ENCODE data around the gene KCNH4. TPM values are rescaled to one million over a fixed set of nuclear protein-coding genes. Genes with fewer than 3 reads are reported as not detected.
"Not testable (repeated sequence)": the region's sequence is repeated elsewhere in the genome, so short reads cannot be mapped to it uniquely, and the experiment has no call there.

Gene KCNH4
- total RNA-seq, 4 donors from 2014 or later, result 0.47 to 0.80 TPM; not detected in 2

DNA sequence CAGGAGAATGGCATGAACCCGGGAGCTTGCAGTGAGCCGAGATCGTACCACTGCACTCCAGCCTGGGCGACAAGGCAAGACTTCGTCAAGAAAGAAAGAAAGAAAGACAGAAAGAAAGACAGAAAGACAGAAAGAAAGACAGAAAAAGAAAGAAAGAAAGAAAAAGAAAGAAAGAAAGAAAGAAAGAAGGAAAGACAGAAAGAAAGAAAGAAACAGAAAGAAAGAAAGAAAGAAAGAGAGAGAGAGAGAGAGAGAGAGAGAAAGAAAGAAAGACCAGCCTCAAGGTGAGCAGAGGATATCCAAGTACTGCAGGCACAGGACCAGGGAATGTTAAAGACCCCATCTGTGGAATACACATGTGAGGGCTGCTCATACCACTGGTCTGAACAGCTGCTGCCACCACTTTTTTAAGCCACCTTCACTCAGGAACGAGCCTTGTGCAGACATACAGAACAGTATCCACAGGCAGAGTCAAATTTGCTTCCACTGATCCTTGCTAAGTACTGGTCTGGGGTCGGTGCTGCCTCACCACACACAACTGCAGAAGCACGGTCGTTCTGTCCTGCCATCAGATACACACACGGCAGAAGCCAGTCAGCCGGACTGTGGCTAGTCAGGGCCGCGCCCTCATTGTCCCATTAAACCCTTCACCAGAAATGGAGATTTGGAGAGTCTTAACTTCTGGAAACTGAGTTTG is 33.9 kb downstream of the KCNH4 start:
- H3K36me3 ChIP-seq, result peaks cover 0 to 58% (median 0%) of the 10 kb centered on the region in 3 donors
- H3K27ac ChIP-seq, result no peak overlapping the region
- no peaks in the 10 kb centered on the region for H3K27me3 ChIP-seq
- H3K4me3 ChIP-seq, result no peak overlapping the region
- H3K9me3 ChIP-seq, result no peaks in the 10 kb centered on the region
- no peak for DNase-seq
- H3K4me1 ChIP-seq, result peaks cover 0 to 10% (median under 1%) of the 10 kb centered on the region in 4 donors
- TF ChIP-seq, protein P1, sequence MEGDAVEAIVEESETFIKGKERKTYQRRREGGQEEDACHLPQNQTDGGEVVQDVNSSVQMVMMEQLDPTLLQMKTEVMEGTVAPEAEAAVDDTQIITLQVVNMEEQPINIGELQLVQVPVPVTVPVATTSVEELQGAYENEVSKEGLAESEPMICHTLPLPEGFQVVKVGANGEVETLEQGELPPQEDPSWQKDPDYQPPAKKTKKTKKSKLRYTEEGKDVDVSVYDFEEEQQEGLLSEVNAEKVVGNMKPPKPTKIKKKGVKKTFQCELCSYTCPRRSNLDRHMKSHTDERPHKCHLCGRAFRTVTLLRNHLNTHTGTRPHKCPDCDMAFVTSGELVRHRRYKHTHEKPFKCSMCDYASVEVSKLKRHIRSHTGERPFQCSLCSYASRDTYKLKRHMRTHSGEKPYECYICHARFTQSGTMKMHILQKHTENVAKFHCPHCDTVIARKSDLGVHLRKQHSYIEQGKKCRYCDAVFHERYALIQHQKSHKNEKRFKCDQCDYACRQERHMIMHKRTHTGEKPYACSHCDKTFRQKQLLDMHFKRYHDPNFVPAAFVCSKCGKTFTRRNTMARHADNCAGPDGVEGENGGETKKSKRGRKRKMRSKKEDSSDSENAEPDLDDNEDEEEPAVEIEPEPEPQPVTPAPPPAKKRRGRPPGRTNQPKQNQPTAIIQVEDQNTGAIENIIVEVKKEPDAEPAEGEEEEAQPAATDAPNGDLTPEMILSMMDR (IDR thresholded peaks at IDR 0.05), result no peak
- no peak for TF ChIP-seq POLR2A (IDR thresholded peaks at IDR 0.05)

DNA sequence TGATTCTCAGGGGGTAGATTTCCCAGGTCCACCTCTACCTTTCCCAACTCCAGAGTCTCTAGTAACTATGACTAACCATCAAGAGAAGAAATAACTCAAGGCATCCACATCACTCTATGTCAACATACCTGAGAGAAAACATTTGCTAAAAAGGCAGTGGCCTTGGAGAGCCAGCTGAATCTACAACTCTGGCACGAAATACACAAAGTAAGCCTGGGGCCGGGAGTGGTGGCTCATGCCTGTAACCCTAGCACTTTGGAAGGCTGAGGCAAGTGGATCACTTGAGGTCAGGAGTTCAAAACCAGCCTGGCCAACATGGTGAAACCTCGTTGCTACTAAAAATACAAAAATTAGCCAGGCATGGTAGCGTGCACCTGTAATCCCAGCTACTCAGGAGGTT is 37.8 kb downstream of the KCNH4 start:
- not testable (repeated sequence) for H3K27me3 ChIP-seq, DNase-seq, H3K9me3 ChIP-seq, H3K27ac ChIP-seq, H3K4me3 ChIP-seq
- Histone ChIP-seq H3K4me1 (peaks cover 0 to 25% (median 2%) of the 10 kb centered on the region in 4 donors), H3K36me3 (peaks cover 0 to 53% (median 0%) of the 10 kb centered on the region in 3 donors)

DNA sequence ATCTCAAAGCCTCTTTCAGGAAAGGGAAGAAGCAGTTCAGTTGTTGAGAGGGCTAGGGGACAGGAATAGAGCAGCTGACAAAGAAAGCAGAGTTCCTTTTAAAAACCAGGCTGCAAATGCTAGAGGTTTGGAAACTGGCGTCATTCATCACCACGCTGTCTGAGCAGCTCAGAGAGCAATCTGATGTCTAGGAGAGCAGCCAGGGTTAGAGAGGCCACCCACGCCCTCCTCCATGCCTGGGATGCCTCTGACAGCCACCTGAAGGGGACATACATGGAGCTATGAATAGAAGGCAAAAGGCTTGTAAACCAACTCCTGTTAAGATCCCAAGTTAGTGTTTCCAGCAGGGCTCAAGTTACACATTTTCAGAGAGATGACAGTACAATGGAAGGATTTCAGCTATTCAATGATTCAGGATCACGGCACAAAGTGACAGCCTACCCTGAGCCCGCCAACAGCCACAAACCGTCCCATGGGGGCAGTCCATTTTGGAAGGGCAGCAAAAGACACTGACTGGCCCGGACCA is 38.5 kb downstream of the KCNH4 start:
- Histone ChIP-seq H3K27ac (no peak overlapping the region), H3K36me3 (peaks cover 0 to 47% (median 0%) of the 10 kb centered on the region in 3 donors), H3K27me3 (no peaks in the 10 kb centered on the region), H3K4me3 (no peak overlapping the region), H3K4me1 (peaks cover 0 to 30% (median 2%) of the 10 kb centered on the region in 4 donors), H3K9me3 (no peaks in the 10 kb centered on the region)
- TF ChIP-seq, protein P1 (IDR thresholded peaks at IDR 0.05), result no peak
- TF ChIP-seq POLR2A (IDR thresholded peaks at IDR 0.05), result no peak
- DNase-seq, result no peak

DNA sequence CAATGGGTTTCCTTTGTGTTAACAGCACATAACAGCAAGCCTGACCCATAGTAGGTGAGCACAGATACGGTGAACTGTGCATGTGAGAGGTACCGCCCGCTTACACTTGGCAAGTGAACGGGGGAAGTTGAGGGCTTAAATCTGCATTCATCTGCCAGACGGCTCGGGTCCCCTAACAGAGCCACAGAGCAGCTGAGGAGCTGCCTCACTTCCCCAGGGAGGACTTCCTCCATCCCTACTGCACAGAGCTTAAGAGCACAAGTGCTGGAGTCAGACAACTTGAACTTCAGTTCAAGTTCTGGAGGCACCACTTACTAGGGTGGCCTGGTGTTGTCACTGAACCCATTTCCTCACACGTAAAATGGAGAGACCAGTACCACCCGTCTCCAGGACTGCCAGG is 39.6 kb downstream of the KCNH4 start:
- no peaks in the 10 kb centered on the region for H3K27me3 ChIP-seq
- no peak overlapping the region for H3K27ac ChIP-seq
- DNase-seq, result no peak
- no peak overlapping the region for H3K4me3 ChIP-seq
- H3K4me1 ChIP-seq, result peaks cover 0 to 39% (median 6%) of the 10 kb centered on the region in 4 donors
- peaks cover 0 to 36% (median 0%) of the 10 kb centered on the region in 3 donors for H3K36me3 ChIP-seq
- TF ChIP-seq, protein P1 (IDR thresholded peaks at IDR 0.05), result no peak
- TF ChIP-seq POLR2A (IDR thresholded peaks at IDR 0.05), result no peak
- no peaks in the 10 kb centered on the region for H3K9me3 ChIP-seq

DNA sequence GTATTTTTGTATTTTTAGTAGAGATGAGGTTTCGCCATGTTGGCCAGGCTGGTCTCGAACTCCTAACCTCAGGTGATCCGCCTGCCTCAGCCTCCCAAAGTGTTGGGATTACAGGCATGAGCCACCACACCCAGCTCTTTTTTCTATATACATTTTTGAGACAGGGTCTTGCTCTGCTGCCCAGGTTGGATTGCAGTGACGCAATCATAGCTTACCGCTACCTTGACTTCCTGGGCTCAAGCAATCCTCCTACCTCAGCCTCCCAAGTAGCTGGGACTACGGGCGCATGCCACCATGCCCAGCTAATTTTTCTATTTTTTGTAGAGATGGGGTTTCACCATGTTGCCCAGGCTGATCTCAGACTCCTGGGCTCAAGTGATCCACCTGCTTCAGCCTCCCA is 40.3 kb downstream of the KCNH4 start:
- not testable (repeated sequence) for H3K4me3 ChIP-seq, H3K27ac ChIP-seq, H3K27me3 ChIP-seq, DNase-seq, H3K9me3 ChIP-seq
- Histone ChIP-seq H3K4me1 (peaks cover 0 to 46% (median 13%) of the 10 kb centered on the region in 4 donors), H3K36me3 (peaks cover 0 to 31% (median 0%) of the 10 kb centered on the region in 3 donors)

DNA sequence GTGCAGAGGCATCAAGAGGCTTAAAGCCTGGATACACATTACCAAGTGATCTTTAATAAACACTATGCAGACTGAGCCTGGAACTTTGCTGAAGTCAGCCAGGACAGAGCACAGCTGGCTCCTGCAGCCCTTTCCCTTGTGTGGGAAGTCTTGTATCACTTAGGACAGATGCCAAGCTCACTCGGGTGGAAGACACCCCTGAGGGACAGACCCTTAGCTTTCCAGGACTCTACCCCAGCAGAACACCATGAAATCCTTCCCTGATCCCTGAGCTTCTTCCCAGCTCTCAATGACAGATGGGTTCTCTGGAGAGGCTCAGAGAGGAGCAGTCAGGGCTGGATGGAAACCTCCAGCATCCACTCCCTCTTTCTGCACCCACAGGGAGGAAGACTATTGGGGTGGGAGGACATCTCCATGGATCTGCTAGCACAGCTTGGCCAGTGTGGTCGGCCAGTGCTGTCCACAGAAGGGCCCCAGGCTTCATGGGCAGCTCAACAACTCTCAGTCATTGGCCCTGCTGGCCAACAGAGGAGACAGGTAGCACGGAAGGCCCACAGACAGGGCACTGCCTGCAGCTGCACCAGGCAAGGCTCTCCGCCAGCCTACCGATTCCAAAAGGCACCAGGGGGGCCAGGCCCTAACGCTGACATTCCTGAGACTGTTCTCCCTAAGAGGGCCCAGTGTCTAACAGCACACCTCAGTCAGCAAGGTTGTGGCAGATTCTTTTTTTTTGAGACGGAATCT is 42.0 kb downstream of the KCNH4 start:
- peaks cover 0 to 64% (median 25%) of the 10 kb centered on the region in 4 donors for H3K4me1 ChIP-seq
- no peaks in the 10 kb centered on the region for H3K27me3 ChIP-seq
- peak overlapping the region in 2 of 4 donors; percentile 21 to 22 for H3K27ac ChIP-seq
- H3K4me3 ChIP-seq, result no peak overlapping the region
- H3K9me3 ChIP-seq, result no peaks in the 10 kb centered on the region
- peak in 1 of 3 donors; percentile 40 for DNase-seq
- H3K36me3 ChIP-seq, result peaks cover 0 to 19% (median 0%) of the 10 kb centered on the region in 3 donors
- TF ChIP-seq, protein P1 (IDR thresholded peaks at IDR 0.05), result no peak
- TF ChIP-seq POLR2A (IDR thresholded peaks at IDR 0.05), result no peak

Measured in Peyer's patch (tissue), 4 donors.